ENCODE measurements around the gene RNF181.
"Not testable (repeated sequence)": the region's sequence is repeated elsewhere in the genome, so short reads cannot be mapped to it uniquely, and the experiment has no call there.

Gene RNF181

DNA sequence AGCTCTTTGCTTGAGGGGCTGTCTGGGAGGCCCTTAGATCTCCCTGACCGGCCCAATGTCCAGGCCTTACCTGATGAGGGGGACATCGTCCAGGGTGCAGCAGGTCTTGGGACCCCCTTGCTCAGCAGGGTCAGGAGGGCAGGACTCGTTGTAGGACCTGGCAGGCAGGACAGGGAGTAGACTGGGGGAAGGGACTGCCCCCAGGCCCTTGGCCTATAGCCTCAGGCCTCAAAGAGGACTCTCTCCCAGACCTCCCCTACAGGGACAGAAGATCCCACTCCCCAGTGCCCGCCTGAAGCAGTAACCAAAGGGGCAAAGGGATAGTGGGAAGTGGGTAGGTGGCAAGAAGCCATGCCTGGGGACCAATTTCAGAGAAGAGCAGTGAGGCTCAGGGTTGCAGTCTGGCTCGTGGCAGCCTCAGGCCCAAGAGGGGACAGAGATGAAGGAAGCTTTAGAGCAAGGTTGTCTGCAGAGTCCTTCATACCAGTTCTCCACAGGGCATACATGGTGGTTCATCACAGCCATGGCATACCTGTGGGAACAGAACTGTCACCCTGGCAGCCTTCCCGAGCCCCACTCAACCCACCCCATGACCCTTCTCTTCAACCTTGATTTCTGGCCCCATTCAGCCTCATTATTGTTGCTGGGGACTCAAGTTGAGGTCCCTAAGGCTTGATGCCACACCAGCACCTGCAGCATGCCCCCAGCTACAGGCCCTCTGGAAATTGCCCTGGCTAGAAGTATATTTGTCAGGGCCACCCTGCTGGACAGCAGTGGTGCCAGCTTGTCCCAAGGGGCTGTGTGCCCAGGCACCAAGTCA is 5.6 kb downstream of the RNF181 start:
- H3K4me3 ChIP-seq: peak overlapping the region; percentile 87
- peak overlapping the region; percentile 74 to 95 for H3K27ac ChIP-seq
- TF ChIP-seq, protein P1, sequence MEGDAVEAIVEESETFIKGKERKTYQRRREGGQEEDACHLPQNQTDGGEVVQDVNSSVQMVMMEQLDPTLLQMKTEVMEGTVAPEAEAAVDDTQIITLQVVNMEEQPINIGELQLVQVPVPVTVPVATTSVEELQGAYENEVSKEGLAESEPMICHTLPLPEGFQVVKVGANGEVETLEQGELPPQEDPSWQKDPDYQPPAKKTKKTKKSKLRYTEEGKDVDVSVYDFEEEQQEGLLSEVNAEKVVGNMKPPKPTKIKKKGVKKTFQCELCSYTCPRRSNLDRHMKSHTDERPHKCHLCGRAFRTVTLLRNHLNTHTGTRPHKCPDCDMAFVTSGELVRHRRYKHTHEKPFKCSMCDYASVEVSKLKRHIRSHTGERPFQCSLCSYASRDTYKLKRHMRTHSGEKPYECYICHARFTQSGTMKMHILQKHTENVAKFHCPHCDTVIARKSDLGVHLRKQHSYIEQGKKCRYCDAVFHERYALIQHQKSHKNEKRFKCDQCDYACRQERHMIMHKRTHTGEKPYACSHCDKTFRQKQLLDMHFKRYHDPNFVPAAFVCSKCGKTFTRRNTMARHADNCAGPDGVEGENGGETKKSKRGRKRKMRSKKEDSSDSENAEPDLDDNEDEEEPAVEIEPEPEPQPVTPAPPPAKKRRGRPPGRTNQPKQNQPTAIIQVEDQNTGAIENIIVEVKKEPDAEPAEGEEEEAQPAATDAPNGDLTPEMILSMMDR (IDR thresholded peaks at IDR 0.05): no peak
- DNase-seq (ENCODE audit: low spot score): no peak

DNA sequence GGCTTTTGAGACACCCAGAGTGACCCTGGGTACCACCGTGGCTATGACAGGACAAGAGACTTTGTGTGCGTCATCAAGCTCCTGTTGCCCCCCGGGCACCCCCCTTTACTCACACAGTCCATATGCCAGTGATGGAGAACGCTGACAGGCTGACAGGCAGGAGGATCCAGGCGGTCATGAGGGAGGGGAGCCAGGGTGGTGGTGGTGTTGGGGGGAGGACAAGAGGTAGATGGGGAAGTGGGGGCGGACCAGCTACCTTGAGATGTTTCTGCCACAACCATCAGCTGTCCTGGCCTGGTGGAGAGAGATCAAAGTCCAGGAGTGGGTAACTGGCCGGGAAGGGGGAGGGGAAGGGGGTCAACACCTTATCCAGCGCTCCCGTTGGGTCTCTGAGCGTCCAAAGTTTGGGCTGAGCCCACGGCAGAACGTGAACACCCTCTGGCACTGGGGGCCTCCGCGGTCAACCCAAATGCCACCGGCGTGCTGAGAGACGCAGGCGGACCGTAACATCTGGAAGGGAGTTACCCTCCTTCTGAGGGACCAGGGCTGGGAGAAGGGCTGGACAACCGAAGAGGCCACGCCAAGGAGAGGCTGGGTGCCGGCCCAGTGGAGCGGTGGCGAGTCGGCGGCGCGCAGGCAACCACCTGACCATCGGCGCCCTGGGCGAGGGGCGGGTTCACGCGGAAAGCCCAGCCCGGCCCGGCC is 6.4 kb downstream of the RNF181 start:
- H3K4me3 ChIP-seq: peak overlapping the region; percentile 87

DNA sequence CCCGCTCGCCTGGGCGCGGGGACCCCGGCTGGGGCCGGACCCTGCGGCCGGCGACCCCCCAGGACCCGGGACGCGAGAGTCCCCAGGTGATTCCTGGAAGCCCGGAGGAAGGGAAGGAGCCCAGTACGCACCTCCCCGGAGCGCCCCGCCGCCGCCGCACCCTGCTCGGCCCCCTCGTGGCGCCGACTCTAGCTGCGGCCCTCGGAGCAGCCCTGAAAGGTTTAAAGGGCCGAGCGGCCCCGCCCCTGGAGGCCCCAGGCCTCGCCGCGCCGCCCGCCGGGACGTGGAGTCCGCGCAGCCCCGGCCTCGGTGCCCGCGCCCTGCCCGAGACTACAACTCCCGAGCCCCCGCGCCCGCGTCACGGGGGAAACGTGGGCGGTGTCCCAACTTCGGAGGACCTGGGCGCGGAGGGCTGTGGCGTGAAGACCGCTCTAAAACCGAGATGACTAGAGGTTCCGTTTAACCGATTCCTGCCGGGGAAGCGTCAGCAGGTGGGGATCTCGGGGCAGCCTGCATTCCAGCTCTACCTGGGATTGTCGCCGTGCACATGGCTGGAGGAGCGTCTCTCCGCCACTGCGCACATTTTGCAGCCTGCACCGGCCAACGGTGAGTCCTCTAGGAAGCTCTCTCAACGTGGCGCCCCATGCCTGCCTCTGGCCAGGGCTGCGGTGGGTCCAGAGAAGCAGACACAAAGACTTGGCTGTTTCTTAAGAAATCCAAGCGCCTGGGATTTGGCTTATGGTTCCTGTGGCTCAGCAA is 7.1 kb downstream of the RNF181 start, which contains the start of gene TMEM150A:
TSS of gene TMEM150A (minus strand) at position 223 of the 759 bp plus-strand sequence. CDS start 750 bp downstream, outside the sequence.
- TF ChIP-seq, protein P1 (IDR thresholded peaks at IDR 0.05): no peak
- H3K4me3 ChIP-seq: peak within 1 kb of the TSS; percentile 87
- H3K27ac ChIP-seq: peak within 1 kb of the TSS; percentile 74 to 95
- DNase-seq (ENCODE audit: low spot score): peak; percentile 96

More for the DNA sequence above, 6.4 kb downstream of the RNF181 start:
- peak; percentile 84 for DNase-seq (ENCODE audit: low spot score)
- TF ChIP-seq, protein P1 (IDR thresholded peaks at IDR 0.05): no peak
- peak overlapping the region; percentile 74 to 95 for H3K27ac ChIP-seq

DNA sequence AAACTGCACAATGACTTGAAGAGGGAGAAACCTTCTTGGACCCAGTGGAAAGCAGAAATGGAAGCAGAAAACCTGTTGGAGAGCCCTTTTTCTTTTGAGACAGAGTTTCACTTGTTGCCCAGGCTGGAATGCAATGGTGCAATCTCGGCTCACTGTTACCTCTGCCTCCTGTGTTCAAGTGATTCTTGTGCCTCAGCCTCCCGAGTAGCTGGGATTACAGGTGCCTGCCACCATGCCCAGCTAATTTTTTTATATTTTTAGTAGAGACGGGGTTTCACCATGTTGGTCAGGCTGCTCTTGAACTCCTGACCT is 8.5 kb downstream of the RNF181 start:
- DNase-seq (ENCODE audit: low spot score): not testable (repeated sequence)
- peak overlapping the region; percentile 87 for H3K4me3 ChIP-seq
- peak overlapping the region; percentile 33 to 77 for H3K27ac ChIP-seq

DNA sequence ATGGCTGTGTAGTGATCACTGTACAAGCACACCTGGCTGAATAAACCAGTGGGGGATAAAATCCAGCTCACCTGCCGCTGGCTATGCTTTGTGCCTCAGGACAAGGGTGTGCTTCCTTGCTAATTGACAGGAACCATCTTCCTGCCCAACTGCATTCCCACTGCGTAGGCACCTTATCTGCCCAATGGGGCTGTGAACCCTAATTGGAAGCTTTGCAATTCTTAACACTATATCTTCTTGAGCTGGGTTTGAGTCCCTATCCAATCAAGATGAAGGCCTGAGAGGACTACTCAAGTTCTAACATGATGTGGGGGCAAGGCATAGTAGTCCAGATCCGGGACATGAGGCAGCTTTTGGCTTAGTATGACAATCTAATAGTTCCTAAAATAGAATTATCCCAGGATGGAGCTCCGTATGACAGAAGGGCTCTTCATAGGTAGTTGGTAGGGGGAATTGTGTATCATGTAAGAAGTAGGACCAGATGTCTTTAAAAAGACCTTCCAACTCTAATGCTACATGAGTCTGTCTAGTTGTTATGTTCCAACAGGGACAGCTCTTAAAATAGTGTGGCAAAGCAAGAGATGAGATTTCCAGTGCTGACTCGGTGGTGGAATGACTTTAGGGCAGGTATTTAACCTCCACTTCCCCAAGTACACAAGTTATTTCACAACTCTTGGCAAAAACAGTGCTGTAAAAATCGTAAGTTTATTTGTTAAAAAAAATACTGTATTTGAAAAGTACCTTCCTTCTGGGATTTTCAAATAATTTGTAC is 9.2 kb downstream of the RNF181 start:
- Histone ChIP-seq H3K27ac (peak overlapping the region; percentile 33 to 77), H3K4me3 (peak overlapping the region; percentile 87)
- DNase-seq (ENCODE audit: low spot score): no peak
- TF ChIP-seq, protein P1 (IDR thresholded peaks at IDR 0.05): no peak

DNA sequence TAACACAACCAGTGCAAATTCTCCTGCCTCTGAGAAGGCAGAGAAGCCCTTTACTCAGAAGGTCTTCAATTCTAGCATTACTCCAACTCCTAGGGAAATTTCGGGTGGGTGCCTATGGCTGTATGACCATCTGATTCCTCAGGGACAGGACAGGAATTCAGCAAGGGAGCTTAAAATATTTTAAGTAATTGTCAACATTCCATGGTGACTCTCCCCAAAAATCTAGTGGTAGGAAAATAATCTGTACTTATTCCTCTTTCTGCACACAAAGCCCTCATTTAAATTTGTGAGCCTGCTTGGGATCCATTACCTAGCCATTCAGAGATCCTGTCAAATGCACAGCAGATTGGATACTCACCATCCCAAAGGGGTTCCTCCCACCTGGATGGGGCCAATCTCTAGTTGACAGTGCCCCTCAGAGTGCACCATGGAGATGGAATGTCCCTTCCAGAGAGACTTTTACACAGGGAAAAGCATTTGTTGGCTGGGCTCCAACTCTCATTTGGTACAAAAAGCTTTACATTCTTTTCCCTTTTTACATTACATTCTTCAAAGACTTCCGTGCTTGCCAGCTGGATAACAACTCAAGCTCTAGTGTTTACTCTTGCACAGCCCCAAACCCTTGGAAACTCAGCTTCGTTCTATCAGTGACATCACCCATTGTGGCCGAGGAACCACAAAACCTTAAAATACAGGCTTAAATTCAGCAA is 10.0 kb downstream of the RNF181 start:
- DNase-seq (ENCODE audit: low spot score): no peak
- peak overlapping the region; percentile 29 to 77 for H3K27ac ChIP-seq
- H3K4me3 ChIP-seq: peak overlapping the region; percentile 87
- TF ChIP-seq, protein P1 (IDR thresholded peaks at IDR 0.05): no peak
